HG03060 (cell line): ENCODE measurements around the gene NT5C1A.

Experiments
- ATAC-seq: cut with Tn5 transposase; IDR thresholded peaks from one replicate; pipeline ENCODE4 v1.9.1; 2021; ENCODE audit warnings: low read depth, moderate number of reproducible peaks; ENCODE audit not compliant: unreplicated experiment

The NT5C1A gene

DNA sequence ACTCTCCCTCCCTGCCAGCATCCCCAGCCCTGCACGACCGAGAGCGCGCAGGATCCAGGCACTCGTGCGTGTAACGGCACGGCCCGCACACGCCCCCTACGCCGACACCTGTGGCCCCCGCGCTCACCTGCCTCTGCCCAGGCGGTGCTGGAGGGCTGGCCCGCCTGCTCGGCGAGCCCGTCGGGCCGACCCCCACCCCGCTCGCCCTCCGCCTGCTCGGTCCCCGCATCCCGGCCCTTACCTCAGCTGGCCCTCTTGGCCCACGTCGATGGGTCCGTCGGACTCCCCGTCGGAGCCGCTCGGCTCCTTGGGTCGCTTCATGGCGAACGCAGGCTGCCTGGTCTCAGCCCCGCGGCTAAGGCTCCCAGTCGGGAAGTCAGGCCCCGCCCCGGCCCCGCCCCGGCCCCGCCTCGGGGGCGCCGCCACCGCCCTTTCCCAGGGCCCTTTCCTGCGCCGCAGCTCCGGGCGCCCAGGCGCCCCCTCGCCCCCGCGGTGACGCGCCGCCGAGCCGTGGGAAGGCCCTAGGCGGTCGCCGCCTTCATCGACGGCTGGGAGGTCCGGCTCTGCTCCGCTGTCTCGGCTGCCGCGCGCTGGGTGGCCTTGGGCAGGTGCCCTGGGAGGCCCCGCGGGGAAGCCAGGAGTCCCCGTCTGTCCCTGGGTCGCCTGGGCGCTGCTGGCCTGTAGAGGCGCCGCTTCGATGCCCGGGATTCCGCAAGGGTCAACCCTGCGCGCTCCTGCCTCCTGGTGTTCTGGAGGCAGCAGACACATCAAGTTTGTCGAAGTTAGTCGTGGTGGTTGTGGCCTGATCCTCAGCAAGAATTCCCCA lies 32.4 kb downstream of the NT5C1A start, which contains the start of gene HEYL:
Gene HEYL, minus strand, starts transcription at position 339 of the 826 bp plus-strand sequence. Its CDS starts 18 bp downstream, at position 321.
- ATAC-seq: no peak

DNA sequence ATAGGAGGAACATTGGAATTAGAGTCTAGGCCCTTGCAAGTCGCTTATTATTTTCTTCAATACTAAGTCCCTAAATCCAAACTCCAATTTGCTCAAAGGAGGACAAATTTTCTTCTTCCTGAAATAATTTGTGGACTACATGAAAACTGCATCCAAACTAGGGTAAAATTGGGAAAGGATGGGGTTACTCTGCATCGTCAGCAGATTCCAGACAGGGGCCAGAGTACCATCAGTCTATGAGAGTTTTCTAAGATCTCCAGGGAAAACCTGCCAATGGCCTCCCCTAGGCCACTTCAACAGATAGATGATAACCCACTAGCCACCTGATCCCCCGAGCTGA lies 33.0 kb downstream of the NT5C1A start:
- no peak for ATAC-seq

- no peak for ATAC-seq
These were observed 34.5 kb downstream of the NT5C1A start for GRCh38 chr1:39637361-39637760.

DNA sequence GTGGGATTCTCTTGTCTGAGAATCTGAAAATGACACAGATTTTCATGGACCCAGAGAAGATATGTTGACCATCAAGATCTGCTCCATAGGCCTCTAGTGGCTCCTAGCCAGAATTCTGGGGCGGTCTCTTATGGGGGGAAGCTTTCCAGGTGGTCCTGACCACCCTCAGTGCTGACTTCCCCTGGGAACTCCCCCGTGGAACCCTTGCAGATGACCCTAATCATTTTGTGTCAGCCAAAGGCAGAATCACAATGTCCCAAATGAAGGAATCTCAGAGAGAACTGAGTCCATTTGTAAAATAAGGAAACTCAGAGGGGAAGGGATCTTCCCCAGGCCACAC lies 36.1 kb downstream of the NT5C1A start:
- ATAC-seq: no peak

- ATAC-seq: no peak
These were observed 36.6 kb downstream of the NT5C1A start for GRCh38 chr1:39635205-39635870.

DNA sequence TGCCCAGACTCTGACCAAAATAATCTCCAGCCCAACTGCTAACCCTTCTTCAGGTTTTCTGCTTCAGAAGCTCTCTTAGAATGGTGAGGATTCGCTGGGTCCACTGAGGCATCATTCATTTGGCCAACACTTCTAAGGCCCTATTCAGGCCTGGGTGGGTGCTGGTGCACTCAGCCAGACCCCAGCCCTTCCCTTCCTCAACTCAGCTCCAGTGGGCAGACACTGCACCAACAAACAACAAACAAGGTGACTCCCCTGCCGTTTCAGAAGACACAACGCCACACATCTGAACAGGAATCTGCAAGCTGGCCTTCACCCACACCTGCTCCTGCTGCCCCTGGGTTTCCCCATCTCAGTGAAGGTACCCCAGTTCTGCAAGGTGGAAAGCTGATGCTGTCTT lies 38.5 kb downstream of the NT5C1A start:
- ATAC-seq: no peak

DNA sequence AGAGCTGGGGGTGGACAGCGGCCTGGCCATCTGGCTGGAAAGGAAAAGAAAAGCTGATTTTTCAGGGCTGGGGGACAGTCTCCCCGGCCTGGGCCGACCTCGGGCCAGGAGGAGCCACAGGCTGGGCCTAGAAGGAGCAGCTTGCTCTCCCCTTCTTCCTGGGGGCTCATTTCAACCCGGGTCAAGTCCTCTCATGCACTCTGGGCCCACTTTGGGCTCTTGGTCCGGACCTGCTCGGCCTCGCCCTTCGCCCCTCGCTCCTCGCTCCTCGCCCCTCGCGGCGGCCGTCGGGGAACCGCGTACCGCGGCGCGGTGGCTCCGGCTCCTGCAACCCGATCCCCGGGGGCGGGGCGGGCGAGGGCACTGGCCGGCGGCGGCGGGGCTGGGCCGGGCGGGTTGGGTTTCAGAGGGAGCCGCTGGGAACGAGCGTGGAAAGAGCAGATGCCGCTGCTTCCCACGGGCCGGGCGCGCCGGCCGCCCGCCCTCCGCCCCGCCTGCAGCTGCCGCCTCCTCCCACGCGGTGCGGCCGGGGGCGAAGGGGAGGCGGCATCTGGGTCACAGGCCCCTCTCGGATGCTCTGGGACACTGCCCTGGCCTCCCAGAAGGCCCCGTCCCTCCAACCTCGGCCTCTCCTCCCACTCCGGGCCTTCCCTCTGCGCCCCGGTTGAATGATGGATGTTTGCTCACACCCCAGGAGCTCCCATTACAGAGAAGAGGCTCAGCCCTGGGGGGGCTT lies 39.1 kb downstream of the NT5C1A start:
- ATAC-seq: no peak

- no peak for ATAC-seq
These were observed 39.6 kb downstream of the NT5C1A start for GRCh38 chr1:39632323-39632681.

DNA sequence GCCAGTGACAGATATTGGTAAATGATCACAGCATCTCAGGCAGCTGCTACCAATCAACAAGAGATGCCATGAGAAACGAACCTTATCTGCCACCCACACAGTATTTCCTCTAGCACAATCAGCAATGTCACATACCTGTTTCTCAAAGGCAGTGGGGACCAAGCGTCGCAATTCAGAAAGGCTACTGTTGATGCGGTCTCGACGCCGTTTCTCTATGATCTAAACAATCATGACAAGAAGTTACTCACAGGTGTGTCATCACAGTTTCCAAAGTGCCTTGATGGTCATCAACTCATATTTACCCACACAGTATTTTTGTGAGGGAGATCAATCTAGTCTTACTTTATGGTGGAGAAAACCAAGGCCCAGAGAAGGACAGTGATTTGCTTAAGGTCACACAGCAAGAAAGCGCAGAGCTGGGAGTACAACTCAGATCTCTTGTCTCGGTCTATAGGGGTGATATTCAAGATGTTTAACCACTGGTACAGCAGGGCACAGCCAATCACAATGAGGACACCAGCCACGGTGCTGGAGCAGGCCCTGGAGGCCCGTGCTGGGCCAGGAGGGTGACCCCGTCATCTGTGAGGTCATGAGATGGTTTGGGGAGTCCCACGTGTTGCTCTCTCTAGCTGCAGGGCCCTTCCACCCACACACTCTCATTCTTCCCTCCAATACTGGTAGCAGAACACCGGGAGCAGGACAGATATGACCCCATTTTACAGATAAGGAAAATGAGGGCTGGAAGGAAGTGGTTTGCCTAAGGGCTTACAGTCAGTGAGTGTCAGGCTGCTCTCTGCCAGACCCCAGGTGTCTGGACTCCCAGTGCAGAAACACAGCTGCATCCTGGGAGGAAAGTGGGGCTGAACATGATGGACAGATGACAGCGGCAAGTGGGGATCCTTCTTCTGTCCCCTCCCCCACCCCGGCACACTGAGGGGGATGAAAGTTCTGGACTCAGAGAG lies 40.3 kb downstream of the NT5C1A start:
- no peak for ATAC-seq

GRCh38 chr1:39628807-39629350 lies 43.0 kb downstream of the NT5C1A start:
- ATAC-seq: no peak

DNA sequence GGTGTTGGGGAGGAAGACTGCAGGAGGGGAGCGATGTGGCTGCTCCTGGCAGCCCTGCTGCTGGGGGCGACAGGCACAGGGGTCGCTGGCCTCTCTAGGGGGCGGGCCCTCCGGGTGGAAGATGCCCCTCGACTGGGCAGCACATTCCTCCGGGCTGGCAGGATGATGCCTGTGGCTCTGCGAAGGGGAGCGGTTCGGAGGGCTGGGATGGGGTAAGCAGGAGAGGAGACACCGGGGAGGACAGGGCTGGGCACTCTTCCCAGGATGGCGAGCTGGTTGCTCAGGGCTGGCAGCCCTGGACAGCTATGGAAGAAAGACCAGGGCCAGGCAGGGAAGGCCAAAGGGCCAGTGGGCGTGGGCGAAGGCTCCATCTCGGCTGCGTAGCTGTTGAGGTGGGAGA lies 45.3 kb downstream of the NT5C1A start:
- ATAC-seq: no peak

GRCh38 chr1:39625462-39626273 lies 46.2 kb downstream of the NT5C1A start:
- ATAC-seq: no peak

GRCh38 chr1:39625009-39625408 lies 46.9 kb downstream of the NT5C1A start:
- ATAC-seq: no peak

DNA sequence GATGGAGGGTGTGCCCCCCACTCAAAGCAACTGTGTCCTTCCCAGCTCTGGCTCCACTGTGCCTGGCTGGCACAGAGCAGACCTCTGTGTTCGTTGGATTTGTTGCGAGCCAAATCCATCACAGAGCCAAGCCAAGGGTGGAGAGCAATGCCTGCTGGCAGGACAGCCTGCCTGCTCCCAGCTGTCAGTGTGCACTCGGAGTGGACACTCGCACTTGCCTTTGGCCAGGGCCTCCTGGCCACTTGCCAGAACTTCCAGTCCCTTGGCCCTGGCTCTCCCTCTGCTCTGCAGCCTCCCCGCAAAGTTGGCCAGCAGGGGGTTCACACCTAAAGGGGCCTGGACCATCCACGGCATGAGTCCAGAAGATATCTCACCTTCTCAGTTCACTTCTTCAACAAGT lies 48.9 kb downstream of the NT5C1A start:
- ATAC-seq: no peak

- no peak for ATAC-seq
These were observed 49.5 kb downstream of the NT5C1A start for GRCh38 chr1:39622427-39622826.

GRCh38 chr1:39620659-39621165 lies 51.2 kb downstream of the NT5C1A start:
- ATAC-seq: no peak

- ATAC-seq: no peak
These were observed 54.3 kb downstream of the NT5C1A start for GRCh38 chr1:39617488-39618049.

GRCh38 chr1:39615086-39615673 lies 56.7 kb downstream of the NT5C1A start:
- no peak for ATAC-seq
